HCT116 (cell line): ENCODE data around the gene KLF2. TPM values are rescaled to one million over a fixed set of nuclear protein-coding genes. Genes with fewer than 3 reads are reported as not detected.

Experiments
- ATAC-seq: fragments of 200-7000 bp; cut with Tn5 transposase; 2 replicates; pipeline ENCODE4 v1.9.1; 2020; ENCODE audit warnings: mild to moderate bottlenecking, moderate library complexity
- BruUV-seq: library from RNA; stranded (reverse); fragments of 400-500 nt; replicated peaks from 2 replicates; lab custom pipeline; 2021; lab: Mats Ljungman, UMichigan
- CTCF ChIA-PET: fragments of 300-600 bp; sonication (Branson Sonifier 250); formaldehyde crosslinking; loops from one replicate; lab custom pipeline; 2021; ENCODE audit warnings: antibody characterized with exemption; lab: Charles Lee
- POLR2A ChIA-PET: fragments of 300-600, 350-600 bp; sonication (Branson Sonifier 250); formaldehyde crosslinking; loops from one replicate; lab custom pipeline; 2021; ENCODE audit warnings: antibody characterized with exemption; lab: Charles Lee
- RAD21 ChIA-PET, 2 experiments: fragments of 300-600 bp; sonication (Branson Sonifier 250); formaldehyde crosslinking; loops; one replicate each; lab custom pipeline; 2023; ENCODE audit warnings: low total read pairs in 2 of 2; ENCODE audit not compliant: uncharacterized antibody in 2 of 2, unreplicated experiment in 2 of 2, low non-redundant PET in 1 of 2; lab: Charles Lee
- DNase-seq: peaks from one replicate; pipeline ENCODE4 v3.0.0-alpha.2; 2010; ENCODE audit warnings: low read depth, low spot score
- H2AFZ ChIP-seq: fragments of 200-600 bp; shearing (Covaris generic), sonication (generic); 2 replicates; pipeline ENCODE4 v1.6.1; 2017; ENCODE audit warnings: low read depth, mixed run types, mixed read lengths, antibody characterized with exemption, low read length; ENCODE audit not compliant: poor library complexity, severe bottlenecking
- H3K27ac ChIP-seq: 2 replicates; pipeline ENCODE4 v1.5.1; 2012; ENCODE audit warnings: low read depth, low read length
- H3K27me3 ChIP-seq: fragments of 200-600 bp; sonication (generic); 2 replicates; pipeline ENCODE4 v1.6.1; 2016; ENCODE audit warnings: mixed run types, low read length, mixed read lengths; ENCODE audit not compliant: insufficient read depth
- H3K36me3 ChIP-seq, 2 experiments: fragments of 200-500 bp in 1 of 2; fragments of 200-600 bp in 1 of 2; sonication (Bioruptor generic) in 1 of 2; sonication (generic) in 1 of 2; 2 replicates each; pipeline versions ENCODE4 v1.5.1 to v1.6.1; 2014 to 2016; ENCODE audit warnings: low read length in 2 of 2, inconsistent platforms in 1 of 2, mixed read lengths in 1 of 2, mixed run types in 1 of 2; ENCODE audit not compliant: insufficient read depth in 2 of 2, control insufficient read depth in 1 of 2
- H3K4me1 ChIP-seq, 2 experiments: fragments of 200-600 bp in 1 of 2; sonication (generic) in 1 of 2; 2 replicates each; pipeline versions ENCODE4 v1.5.1 to v1.6.1; 2012 to 2017; ENCODE audit warnings: low read length in 2 of 2, inconsistent platforms in 1 of 2, mild to moderate bottlenecking in 1 of 2, mixed read lengths in 1 of 2, mixed run types in 1 of 2, moderate library complexity in 1 of 2; ENCODE audit not compliant: insufficient read depth in 2 of 2, control insufficient read depth in 1 of 2
- H3K4me2 ChIP-seq: fragments of 200-600 bp; sonication (generic); 2 replicates; pipeline ENCODE4 v1.6.1; 2017; ENCODE audit warnings: mixed run types, low read length, mixed read lengths
- H3K4me3 ChIP-seq, 2 experiments: fragments of 200-600 bp in 1 of 2; sonication (generic) in 1 of 2; replicated peaks in 1 of 2; 2 replicates each; pipeline ENCODE4 v1.5.1; 2011 to 2016; ENCODE audit warnings: low read length in 2 of 2, control low read depth in 1 of 2, low read depth in 1 of 2, mild to moderate bottlenecking in 1 of 2, mixed read lengths in 1 of 2, mixed run types in 1 of 2
- H3K79me2 ChIP-seq: fragments of 200-600 bp; sonication (generic); 2 replicates; pipeline ENCODE4 v1.6.1; 2017; ENCODE audit warnings: mild to moderate bottlenecking, mixed run types, low read length, moderate library complexity, mixed read lengths; ENCODE audit not compliant: insufficient read depth
- H3K9ac ChIP-seq: fragments of 200-600 bp; sonication (generic); 2 replicates; pipeline ENCODE4 v1.6.1; 2016; ENCODE audit warnings: low read length, mixed read lengths
- H3K9me2 ChIP-seq: fragments of 200-600 bp; sonication (generic), shearing (Covaris generic); 2 replicates; pipeline ENCODE4 v1.6.1; 2017; ENCODE audit warnings: mixed run types, mild to moderate bottlenecking, moderate library complexity; ENCODE audit not compliant: insufficient read depth
- H3K9me3 ChIP-seq, 2 experiments: fragments of 200-500 bp in 1 of 2; fragments of 200-600 bp in 1 of 2; sonication (Bioruptor generic) in 1 of 2; sonication (generic) in 1 of 2; 2 replicates each; pipeline ENCODE4 v1.6.1; 2014 to 2017; ENCODE audit warnings: low read length in 2 of 2, mixed read lengths in 2 of 2, inconsistent platforms in 1 of 2, low read depth in 1 of 2, mild to moderate bottlenecking in 1 of 2, mixed run types in 1 of 2, moderate library complexity in 1 of 2; ENCODE audit not compliant: control insufficient read depth in 1 of 2, insufficient read depth in 1 of 2
- H4K20me1 ChIP-seq: fragments of 200-600 bp; sonication (generic), shearing (Covaris generic); 2 replicates; pipeline ENCODE4 v1.6.1; 2017; ENCODE audit warnings: mixed run types, mild to moderate bottlenecking, moderate library complexity; ENCODE audit not compliant: insufficient read depth
- SIN3A ChIP-seq: IDR thresholded peaks from 2 replicates; pipeline ENCODE4 v1.6.1; 2012; ENCODE audit warnings: low read depth
- intact Hi-C: fragments of 100-400 bp; cut with micrococcal nuclease; formaldehyde crosslinking; loops from 2 replicates; pipeline ENCODE4 v1.10.0; 2022
- total RNA-seq: library from RNA; stranded (reverse); gene quantifications from one replicate; pipeline ENCODE4 v1.2.1, GENCODE V29; 2021; ENCODE audit not compliant: unreplicated experiment
- TF ChIP-seq, protein P1 (sequence below): IDR thresholded peaks from 2 replicates; pipeline ENCODE4 v1.6.1; 2011; ENCODE audit warnings: mild to moderate bottlenecking, low read length, moderate library complexity; ENCODE audit not compliant: insufficient replicate concordance; ENCODE audit errors: extremely low read depth
- TF ChIP-seq, protein P2 (sequence below): IDR thresholded peaks from 2 replicates; pipeline ENCODE4 v1.6.1; 2012
- TF ChIP-seq, protein P3 (sequence below), 3 experiments: fragments of 200-600 bp in 1 of 3; sonication (generic) in 1 of 3; IDR thresholded peaks in 2 of 3; conservative IDR thresholded peaks in 1 of 3; 2 replicates each; pipeline ENCODE4 v1.5.1; 2012 to 2017; ENCODE audit warnings: low read depth in 2 of 3, low read length in 2 of 3, antibody characterized with exemption in 1 of 3, borderline replicate concordance in 1 of 3, control low read depth in 1 of 3, mild to moderate bottlenecking in 1 of 3, mixed read lengths in 1 of 3, mixed run types in 1 of 3, moderate library complexity in 1 of 3; ENCODE audit not compliant: insufficient read depth in 1 of 3

Gene KLF2
- total RNA-seq, 1 experiment from 2014 or later = 39.4 TPM

DNA sequence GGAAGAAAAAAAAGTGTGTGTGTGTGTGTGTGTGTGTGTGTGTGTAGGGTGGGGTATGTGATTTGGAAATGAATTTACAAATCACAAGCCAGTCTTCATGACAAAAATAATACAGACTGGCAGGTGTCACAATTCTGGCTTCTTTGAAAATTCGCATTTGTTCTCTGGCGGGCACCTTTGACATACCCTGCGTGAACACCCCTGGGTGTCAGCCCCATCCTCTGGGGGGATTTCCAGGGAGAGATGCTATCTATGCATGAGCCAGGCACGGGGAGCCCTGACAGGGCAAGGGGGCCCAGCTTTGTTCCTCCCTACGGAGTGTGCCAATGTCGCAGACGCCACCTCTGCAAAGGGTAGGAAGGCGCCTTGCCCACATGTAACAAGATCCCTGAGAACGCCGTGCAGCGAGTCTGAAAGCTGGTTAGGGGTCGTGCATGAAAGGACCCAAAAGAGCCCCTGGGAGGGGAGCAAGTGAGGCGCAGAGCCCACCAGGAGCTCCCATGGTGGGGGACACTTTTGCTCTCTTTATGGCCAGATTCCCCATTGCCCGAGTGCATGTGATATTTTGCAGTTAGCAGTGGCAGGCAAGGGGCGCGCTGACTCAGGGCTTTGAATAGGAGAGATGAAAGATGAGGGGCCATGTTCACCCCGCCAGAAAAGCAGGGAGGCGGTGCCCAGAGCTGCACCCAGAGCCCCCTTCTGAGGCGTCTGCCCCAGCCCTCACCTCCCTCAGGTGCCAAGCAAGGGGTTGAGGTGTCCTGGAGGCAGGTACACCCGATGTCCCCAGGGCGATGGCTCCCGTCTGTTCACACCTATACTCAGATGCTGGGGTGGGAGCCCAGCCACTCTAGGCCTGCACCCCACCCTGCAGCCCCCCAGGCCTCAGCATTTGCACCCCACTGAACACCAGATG, 45.3 kb downstream of the KLF2 start:
- POLR2A ChIA-PET = no interaction called here
- CTCF ChIA-PET = no interaction called here

More for the DNA sequence above, 45.3 kb downstream of the KLF2 start:
- RAD21 ChIA-PET = no interaction called here
- no peaks in the 10 kb centered on the region for H3K27me3 ChIP-seq
- no peaks in the 10 kb centered on the region for H3K4me1 ChIP-seq
- H2AFZ ChIP-seq = no peak overlapping the region
- H4K20me1 ChIP-seq = no peaks in the 10 kb centered on the region
- ATAC-seq (no peak), DNase-seq (no peak)
- H3K4me3 ChIP-seq = no peak overlapping the region
- no TSS peak for BruUV-seq
- no peak overlapping the region for H3K9ac ChIP-seq
- H3K27ac ChIP-seq = no peak overlapping the region
- no peaks in the 10 kb centered on the region for H3K9me3 ChIP-seq
- no peaks in the 10 kb centered on the region for H3K9me2 ChIP-seq
- H3K36me3 ChIP-seq = peaks cover 0 to 1% of the 10 kb centered on the region in 2 experiments; a peak in 2 of 4 replicates
- TF ChIP-seq, protein P1, sequence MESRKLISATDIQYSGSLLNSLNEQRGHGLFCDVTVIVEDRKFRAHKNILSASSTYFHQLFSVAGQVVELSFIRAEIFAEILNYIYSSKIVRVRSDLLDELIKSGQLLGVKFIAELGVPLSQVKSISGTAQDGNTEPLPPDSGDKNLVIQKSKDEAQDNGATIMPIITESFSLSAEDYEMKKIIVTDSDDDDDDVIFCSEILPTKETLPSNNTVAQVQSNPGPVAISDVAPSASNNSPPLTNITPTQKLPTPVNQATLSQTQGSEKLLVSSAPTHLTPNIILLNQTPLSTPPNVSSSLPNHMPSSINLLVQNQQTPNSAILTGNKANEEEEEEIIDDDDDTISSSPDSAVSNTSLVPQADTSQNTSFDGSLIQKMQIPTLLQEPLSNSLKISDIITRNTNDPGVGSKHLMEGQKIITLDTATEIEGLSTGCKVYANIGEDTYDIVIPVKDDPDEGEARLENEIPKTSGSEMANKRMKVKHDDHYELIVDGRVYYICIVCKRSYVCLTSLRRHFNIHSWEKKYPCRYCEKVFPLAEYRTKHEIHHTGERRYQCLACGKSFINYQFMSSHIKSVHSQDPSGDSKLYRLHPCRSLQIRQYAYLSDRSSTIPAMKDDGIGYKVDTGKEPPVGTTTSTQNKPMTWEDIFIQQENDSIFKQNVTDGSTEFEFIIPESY = no peak
- TF ChIP-seq, protein P2, sequence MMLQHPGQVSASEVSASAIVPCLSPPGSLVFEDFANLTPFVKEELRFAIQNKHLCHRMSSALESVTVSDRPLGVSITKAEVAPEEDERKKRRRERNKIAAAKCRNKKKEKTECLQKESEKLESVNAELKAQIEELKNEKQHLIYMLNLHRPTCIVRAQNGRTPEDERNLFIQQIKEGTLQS = no peak
- TF ChIP-seq, protein P3, sequence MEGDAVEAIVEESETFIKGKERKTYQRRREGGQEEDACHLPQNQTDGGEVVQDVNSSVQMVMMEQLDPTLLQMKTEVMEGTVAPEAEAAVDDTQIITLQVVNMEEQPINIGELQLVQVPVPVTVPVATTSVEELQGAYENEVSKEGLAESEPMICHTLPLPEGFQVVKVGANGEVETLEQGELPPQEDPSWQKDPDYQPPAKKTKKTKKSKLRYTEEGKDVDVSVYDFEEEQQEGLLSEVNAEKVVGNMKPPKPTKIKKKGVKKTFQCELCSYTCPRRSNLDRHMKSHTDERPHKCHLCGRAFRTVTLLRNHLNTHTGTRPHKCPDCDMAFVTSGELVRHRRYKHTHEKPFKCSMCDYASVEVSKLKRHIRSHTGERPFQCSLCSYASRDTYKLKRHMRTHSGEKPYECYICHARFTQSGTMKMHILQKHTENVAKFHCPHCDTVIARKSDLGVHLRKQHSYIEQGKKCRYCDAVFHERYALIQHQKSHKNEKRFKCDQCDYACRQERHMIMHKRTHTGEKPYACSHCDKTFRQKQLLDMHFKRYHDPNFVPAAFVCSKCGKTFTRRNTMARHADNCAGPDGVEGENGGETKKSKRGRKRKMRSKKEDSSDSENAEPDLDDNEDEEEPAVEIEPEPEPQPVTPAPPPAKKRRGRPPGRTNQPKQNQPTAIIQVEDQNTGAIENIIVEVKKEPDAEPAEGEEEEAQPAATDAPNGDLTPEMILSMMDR (IDR thresholded peaks at IDR 0.05 in 2 of 3, conservative IDR thresholded peaks at IDR 0.05 in 1 of 3; ENCODE audit: borderline replicate concordance in 1 of 3, insufficient read depth in 1 of 3, low read depth in 2 of 3, low read length in 2 of 3) = no peak
- TF ChIP-seq SIN3A = no peak
- intact Hi-C loops = no loop called here
- H3K79me2 ChIP-seq = no peaks in the 10 kb centered on the region
- no peak overlapping the region for H3K4me2 ChIP-seq
